Muscle layer of colon (tissue), 2 donors: ENCODE data around the gene GEMIN7.
"Not testable (repeated sequence)": the region's sequence is repeated elsewhere in the genome, so short reads cannot be mapped to it uniquely, and the experiment has no call there.

Source experiments
- H3K27ac ChIP-seq: one replicate; pipeline ENCODE4 v1.7.0; 2013; ENCODE audit warnings: low read depth, mild to moderate bottlenecking, low read length, moderate library complexity
- H3K27me3 ChIP-seq, 2 donors: one replicate each; pipeline ENCODE4 v1.7.0; 2013; ENCODE audit warnings: low read length in 2 of 2, mild to moderate bottlenecking in 2 of 2; ENCODE audit not compliant: insufficient read depth in 2 of 2, control insufficient read depth in 1 of 2
- H3K36me3 ChIP-seq: one replicate; pipeline ENCODE4 v1.7.0; 2013; ENCODE audit warnings: mild to moderate bottlenecking, low read length; ENCODE audit not compliant: insufficient read depth
- H3K4me1 ChIP-seq: one replicate; pipeline ENCODE4 v1.7.0; 2013; ENCODE audit warnings: mild to moderate bottlenecking, low read length; ENCODE audit not compliant: insufficient read depth
- H3K4me3 ChIP-seq, 2 donors: one replicate each; pipeline ENCODE4 v1.7.0; 2013; ENCODE audit warnings: low read length in 2 of 2, low read depth in 1 of 2, mild to moderate bottlenecking in 1 of 2, moderate library complexity in 1 of 2
- H3K9ac ChIP-seq: one replicate; pipeline ENCODE4 v1.7.0; 2013; ENCODE audit warnings: low read length
- H3K9me3 ChIP-seq: one replicate; pipeline ENCODE4 v1.7.0; 2013; ENCODE audit warnings: mild to moderate bottlenecking, low read length
- donor health status: abdominal sarcoma.
- donor health status: Adenocarcinoma of cecum.

The GEMIN7 gene

DNA sequence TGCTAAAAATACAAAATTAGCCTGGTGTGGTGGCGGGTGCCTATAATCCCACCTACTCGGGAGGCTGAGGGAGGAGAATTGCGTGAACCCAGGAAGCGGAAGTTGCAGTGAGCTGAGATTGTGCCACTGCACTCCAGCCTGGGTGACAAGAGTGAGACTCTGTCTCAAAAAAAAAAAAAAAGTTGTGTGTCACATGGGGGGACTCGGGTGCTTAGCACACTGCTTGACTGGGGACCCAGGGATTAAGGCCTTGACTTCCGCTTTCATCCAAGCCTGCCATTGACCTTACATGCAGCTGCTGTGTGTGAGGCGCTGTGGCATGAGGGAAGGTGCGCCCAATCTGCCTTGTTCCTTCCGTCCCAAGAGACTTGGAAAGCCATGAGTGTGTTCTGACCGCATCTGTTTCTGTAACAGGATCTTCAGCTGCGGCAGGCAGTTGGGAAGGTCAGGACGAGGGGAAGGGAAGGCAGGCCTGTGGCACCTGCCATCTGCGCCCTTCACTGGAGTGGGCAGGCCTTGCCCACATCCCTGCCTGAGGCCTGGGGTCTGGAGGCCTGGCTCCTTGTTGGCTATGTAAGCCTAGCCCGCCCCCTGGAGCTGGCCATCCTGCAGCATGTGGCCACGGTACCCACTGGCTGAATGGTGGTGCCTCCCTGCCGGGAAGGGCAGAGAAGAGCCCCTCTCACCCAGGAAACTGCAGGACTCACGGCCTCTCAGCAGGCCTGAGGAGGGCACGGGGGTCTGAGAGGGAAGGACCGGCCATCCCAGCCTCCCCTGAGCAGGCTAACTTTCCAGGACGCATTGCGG lies 37.0 kb downstream of the GEMIN7 start:
- Histone ChIP-seq H3K27me3 (no peaks in the 10 kb centered on the region), H3K4me1 (peaks cover 13% of the 10 kb centered on the region), H3K4me3 (no peak overlapping the region), H3K9ac (no peak overlapping the region), H3K9me3 (no peaks in the 10 kb centered on the region), H3K27ac (no peak overlapping the region), H3K36me3 (no peaks in the 10 kb centered on the region)

DNA sequence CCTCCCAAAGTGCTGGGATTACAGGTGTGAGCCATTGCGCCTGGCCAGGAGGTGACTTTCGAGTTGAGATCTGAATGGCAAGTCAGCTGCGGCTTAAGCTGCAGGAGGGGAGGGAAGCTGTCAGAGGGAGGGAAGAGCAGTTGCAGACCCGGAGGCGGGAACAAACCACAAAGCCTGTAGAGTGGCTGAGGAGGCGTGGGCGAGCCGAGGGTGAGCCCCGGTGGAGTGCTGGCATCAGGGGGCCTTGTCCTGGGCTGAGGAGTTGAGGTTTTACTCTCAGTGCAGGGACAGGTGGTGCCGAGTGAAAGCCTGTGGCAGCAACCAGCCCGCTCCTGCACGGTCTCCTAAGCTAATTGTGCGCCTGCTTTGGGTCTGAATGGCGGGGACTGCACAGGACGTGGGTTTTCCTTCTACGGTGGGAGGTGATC lies 38.1 kb downstream of the GEMIN7 start:
- Histone ChIP-seq H3K27me3 (no peaks in the 10 kb centered on the region), H3K36me3 (no peaks in the 10 kb centered on the region), H3K27ac (no peak overlapping the region), H3K9ac (no peak overlapping the region), H3K4me1 (peaks cover 13% of the 10 kb centered on the region), H3K4me3 (no peak overlapping the region), H3K9me3 (no peaks in the 10 kb centered on the region)

DNA sequence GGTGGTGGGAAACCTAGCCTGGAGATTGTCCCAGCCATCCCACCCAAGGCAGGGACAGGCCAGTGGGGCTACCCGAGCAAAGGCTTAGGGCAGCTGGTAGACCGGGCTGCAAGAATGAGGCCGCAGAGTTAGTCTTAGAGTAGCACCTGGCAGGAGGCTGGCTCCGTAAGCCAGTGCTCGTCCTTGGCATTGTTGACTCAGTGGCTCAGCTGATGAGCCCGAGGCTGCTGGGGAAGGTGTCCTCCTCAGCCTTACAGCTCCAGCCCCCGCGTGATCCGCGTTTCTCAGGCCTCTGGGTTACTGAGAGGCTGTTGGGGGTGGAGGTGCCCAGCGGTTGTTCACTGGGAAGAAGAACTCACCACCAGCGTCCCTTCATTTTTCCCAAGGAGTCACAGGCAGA lies 38.6 kb downstream of the GEMIN7 start:
- Histone ChIP-seq H3K36me3 (no peaks in the 10 kb centered on the region), H3K27ac (no peak overlapping the region), H3K9me3 (no peaks in the 10 kb centered on the region), H3K9ac (no peak overlapping the region), H3K4me3 (no peak overlapping the region), H3K27me3 (no peaks in the 10 kb centered on the region), H3K4me1 (peaks cover 13% of the 10 kb centered on the region)

DNA sequence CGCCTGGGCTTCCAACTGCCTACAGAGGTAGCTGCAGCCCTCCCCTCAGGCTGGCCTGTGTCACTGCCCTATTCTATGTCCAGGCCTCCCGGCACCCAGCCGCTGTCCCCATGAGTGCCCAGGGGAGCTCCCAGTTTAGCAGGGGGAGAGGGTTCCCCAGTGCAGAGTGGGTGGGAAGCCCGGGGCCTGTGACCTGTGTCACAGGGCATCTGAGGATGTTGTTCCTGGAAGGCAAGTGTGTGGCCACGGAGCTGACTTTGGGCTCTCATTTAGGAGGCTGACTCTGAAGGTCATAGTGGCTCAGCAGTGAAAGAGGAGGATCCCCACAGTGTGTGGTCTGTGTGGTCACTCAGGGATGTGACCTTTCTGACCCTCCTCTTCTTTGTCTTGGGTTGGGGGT lies 39.0 kb downstream of the GEMIN7 start:
- Histone ChIP-seq H3K27ac (no peak overlapping the region), H3K4me1 (peaks cover 13% of the 10 kb centered on the region), H3K9ac (no peak overlapping the region)

DNA sequence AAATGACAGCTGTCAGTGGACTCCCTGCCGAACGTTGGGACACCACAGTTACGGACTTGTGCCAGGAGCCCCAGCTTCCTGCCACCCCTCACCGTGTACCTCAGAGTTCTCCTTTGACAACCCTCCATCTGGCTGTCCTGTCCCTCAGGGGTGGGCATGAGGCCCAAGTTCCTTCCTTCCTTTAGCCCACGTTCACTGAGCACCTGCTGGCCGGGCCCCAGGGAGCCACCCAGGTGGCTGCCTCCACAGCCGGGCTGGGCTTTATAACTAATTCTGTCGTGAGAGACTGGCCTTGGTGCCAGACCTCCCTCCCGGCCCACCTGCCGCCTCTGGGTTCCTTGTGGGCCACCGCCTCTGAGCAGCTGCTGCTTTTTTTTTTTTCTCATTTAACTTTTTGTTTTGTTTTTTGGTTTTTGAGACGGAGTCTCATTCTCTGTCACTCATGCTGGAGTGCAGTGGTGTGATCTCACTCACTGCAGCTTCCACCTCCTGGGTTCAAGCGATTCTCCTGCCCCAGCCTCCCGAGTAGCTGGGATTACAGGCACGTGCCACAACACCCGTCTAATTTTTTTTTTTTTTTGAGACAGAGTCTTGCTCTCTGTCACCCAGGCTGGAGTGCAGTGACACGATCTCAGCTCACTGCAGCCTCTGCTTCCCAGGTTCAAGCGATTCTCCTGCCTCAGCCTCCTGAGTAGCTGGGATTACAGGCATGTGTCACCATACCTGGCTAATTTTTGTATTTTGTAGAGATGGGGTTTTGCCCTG lies 39.7 kb downstream of the GEMIN7 start:
- not testable (repeated sequence) for H3K9me3 ChIP-seq, H3K36me3 ChIP-seq, H3K27me3 ChIP-seq, H3K27ac ChIP-seq, H3K4me3 ChIP-seq, H3K9ac ChIP-seq
- peaks cover 13% of the 10 kb centered on the region for H3K4me1 ChIP-seq

More for the DNA sequence above, 39.0 kb downstream of the GEMIN7 start:
- no peak overlapping the region for H3K4me3 ChIP-seq
- no peaks in the 10 kb centered on the region for H3K9me3 ChIP-seq
- H3K27me3 ChIP-seq, result no peaks in the 10 kb centered on the region
- H3K36me3 ChIP-seq, result no peaks in the 10 kb centered on the region

DNA sequence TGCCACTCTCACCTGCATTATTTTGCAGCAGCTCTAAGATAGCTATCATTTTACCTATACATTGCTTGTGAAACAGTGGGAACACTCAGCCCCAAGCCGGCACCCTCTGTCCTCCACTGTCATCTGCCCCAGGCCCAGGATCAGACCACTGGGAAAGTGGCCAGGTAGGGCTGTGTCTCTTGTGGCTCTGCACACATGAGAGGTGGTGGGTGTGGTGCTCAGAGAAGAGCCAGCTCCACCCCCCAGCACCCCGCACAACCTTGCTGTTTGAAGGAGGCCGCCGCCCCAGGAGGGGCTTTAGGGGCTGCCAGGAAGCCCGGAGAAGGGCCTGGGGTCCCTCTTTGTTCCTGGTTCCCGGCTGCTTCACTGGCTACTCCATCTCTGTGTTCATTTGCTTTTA lies 40.5 kb downstream of the GEMIN7 start:
- H3K4me1 ChIP-seq, result peaks cover 13% of the 10 kb centered on the region
- H3K9me3 ChIP-seq, result no peaks in the 10 kb centered on the region
- no peak overlapping the region for H3K4me3 ChIP-seq
- H3K27ac ChIP-seq, result no peak overlapping the region
- no peaks in the 10 kb centered on the region for H3K36me3 ChIP-seq
- no peaks in the 10 kb centered on the region for H3K27me3 ChIP-seq
- H3K9ac ChIP-seq, result no peak overlapping the region

DNA sequence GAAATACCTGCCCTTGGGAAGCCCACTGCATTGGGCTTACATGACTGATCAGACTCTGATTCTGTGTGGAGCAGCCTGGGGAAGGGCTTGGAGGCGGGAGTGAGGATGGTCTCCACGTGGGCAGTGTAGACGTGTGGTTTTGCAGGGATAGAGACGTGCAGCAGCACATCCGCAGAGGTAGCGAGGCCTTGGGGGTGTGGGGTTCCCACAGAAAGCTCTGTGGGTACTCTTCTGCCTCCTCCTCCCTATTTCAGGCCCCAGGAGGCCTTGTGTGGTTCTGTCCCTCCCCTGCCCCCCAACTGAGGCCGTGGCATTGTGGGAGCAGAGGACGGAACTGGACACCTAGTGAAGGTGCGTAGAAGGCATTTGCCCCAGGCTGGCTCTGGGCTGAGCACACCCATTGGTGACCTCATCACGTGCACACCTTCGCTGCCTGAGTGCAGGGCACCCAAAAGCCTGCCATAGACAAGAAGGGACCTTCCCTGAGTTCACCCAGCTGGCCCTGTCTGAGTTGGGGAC lies 42.8 kb downstream of the GEMIN7 start:
- H3K4me3 ChIP-seq, result no peak overlapping the region
- H3K9me3 ChIP-seq, result no peaks in the 10 kb centered on the region
- no peaks in the 10 kb centered on the region for H3K27me3 ChIP-seq
- H3K36me3 ChIP-seq, result no peaks in the 10 kb centered on the region
- H3K27ac ChIP-seq, result no peak overlapping the region
- H3K4me1 ChIP-seq, result peaks cover 9% of the 10 kb centered on the region
- H3K9ac ChIP-seq, result no peak overlapping the region

DNA sequence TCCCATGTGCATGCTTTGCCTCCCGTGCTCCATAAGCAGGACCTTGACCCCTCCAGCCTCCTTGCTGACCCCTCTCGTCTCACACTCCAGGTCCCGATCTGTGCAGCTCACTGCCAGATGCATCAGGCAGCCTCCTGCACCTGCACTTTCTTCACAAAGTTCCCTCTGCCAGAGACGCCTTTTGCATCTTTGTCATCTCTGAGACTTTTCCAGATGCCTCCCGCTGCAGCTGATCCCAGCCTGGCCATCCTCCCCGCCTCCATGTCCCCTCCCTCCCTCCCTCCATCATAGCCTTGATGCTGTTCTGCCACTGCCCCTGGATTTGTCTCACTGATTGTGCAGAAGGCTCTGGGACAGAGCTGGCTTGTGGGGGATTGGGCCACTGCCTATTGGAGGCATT lies 43.8 kb downstream of the GEMIN7 start:
- H3K9ac ChIP-seq, result no peak overlapping the region
- no peaks in the 10 kb centered on the region for H3K36me3 ChIP-seq
- H3K27ac ChIP-seq, result no peak overlapping the region
- no peaks in the 10 kb centered on the region for H3K9me3 ChIP-seq
- no peak overlapping the region for H3K4me3 ChIP-seq
- H3K27me3 ChIP-seq, result no peaks in the 10 kb centered on the region
- no peaks in the 10 kb centered on the region for H3K4me1 ChIP-seq

DNA sequence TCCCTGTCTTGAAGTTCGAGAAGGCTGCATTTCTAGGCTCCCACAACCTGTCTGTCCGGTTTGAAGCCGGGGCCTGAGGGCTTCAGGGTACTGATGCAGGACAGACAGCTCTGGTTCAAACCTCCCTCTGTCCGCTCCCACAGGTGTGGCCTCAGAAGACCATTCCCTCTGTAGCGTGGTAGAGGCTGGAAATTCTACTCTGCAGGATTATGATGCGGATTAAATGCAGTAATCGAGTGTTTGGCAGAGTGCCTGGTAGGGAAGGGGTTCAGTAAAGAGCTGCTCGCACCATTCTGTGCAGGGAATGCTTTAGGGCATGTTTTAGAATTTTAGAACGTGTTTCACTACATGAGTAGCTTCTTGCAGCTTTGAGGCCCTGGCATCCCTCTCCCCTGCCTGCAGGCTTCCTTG lies 44.4 kb downstream of the GEMIN7 start:
- Histone ChIP-seq H3K9ac (no peak overlapping the region), H3K4me3 (no peak overlapping the region), H3K9me3 (no peaks in the 10 kb centered on the region), H3K36me3 (no peaks in the 10 kb centered on the region), H3K27ac (no peak overlapping the region), H3K27me3 (no peaks in the 10 kb centered on the region), H3K4me1 (no peaks in the 10 kb centered on the region)

DNA sequence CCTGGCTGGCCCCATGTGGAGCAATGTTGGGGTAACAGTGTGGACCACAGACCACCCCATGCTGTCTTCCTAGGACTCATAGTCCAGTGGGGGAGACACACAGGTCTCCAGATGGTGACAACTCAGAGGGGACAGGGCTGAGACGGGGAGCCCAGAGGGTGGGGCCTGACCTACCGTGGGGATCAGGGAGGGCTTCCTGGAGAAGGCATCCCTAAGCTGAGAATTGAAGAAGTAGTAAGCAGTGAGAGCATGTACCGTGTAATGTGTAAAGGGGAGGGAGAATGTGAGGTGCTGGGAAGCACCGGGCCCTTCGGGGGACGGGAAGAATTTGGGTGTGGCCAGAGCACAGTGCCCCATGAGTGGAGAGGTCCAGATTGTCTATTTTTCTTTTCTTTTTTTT lies 45.0 kb downstream of the GEMIN7 start:
- Histone ChIP-seq H3K36me3 (no peaks in the 10 kb centered on the region), H3K4me1 (no peaks in the 10 kb centered on the region)

DNA sequence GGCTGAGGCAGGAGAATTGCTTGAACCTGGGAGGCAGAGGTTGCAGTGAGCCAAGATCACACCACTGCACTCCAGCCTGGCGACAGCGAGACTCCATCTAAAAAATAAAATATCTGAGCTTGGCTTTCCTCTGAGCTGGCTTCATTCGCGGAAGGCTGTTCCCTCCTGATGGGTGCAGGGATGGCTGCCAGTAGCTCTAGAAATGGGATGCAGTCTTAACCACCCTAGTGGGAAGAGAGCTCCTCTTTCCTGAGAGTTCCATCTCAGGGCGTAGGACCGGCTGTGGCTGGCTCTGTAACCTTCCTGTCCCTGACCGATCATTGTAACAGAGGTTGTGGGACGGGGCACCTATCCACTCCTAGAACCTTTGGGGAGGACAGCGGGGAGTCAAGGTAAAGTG lies 46.3 kb downstream of the GEMIN7 start:
- Histone ChIP-seq H3K27ac (no peak overlapping the region), H3K27me3 (no peaks in the 10 kb centered on the region), H3K4me3 (no peak overlapping the region), H3K9me3 (no peaks in the 10 kb centered on the region), H3K36me3 (no peaks in the 10 kb centered on the region), H3K4me1 (no peaks in the 10 kb centered on the region), H3K9ac (no peak overlapping the region)

More for the DNA sequence above, 45.0 kb downstream of the GEMIN7 start:
- Histone ChIP-seq H3K4me3 (no peak overlapping the region), H3K27me3 (no peaks in the 10 kb centered on the region), H3K9me3 (no peaks in the 10 kb centered on the region), H3K27ac (no peak overlapping the region), H3K9ac (no peak overlapping the region)
